Kidney capillary endothelial cell (primary cell): ENCODE data around the gene IFIT3.
"Not testable (repeated sequence)": the region's sequence is repeated elsewhere in the genome, so short reads cannot be mapped to it uniquely, and the experiment has no call there.

ENCODE experiments used
- DNase-seq: peaks from one replicate; pipeline ENCODE4 v3.0.0-alpha.2; 2018; ENCODE audit warnings: low spot score

Gene IFIT3

DNA sequence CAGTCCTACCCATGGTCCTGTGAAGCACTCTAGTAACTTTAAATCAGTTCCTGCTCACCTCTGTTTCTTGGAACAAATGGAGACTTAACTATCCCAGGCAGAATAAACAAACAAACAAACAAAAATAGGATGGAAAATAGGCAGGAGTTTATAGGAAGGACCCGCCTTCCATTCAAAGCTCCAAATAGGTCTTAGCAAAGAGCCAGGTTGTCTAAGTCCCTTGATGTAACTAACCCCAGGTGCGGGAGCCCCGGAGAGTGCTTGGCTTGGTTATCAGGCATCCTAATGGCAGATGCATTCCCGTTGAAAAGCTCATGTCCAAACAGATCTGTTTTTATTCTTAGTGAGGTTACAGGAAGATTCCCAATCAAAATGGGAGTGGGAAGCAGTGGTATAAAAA is 23.8 kb upstream of the IFIT3 start:
- no peak for DNase-seq

DNA sequence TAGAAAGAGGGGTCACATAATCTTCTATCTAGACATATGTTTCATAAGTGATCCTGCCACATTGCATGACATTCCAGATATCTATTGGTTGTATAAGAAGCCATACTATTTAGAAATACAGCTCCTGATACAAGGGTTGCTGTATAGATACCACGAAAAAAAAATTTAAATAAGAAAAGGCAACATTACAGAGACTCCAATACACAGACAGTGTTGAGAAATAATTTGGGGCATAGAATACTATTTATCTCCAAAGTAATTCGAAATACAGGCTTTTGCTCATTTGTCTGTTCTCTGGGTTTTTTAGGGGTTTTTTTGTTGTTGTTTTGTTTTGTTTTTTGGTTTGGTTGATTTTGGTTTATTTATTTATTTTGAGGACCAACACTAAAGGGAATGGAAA is 23.4 kb upstream of the IFIT3 start:
- DNase-seq: no peak

DNA sequence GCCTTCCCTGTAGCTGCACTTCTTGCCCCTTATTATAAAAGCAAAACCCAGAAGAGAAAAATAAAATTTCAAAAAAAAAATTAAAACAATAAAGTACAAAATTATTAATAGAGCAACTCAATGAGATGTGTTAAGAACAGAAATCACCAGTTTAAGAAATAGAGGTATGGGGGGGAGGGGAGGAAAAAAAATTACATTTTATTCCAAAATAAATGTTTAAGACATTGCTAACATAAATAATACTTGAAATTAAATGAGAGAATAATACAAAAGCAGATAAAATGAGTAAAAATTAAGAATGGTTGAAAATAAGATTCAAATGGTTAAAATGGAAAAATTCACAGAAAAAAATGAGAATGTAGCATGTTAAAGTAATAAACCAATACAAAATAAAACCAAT is 22.9 kb upstream of the IFIT3 start:
- no peak for DNase-seq

DNA sequence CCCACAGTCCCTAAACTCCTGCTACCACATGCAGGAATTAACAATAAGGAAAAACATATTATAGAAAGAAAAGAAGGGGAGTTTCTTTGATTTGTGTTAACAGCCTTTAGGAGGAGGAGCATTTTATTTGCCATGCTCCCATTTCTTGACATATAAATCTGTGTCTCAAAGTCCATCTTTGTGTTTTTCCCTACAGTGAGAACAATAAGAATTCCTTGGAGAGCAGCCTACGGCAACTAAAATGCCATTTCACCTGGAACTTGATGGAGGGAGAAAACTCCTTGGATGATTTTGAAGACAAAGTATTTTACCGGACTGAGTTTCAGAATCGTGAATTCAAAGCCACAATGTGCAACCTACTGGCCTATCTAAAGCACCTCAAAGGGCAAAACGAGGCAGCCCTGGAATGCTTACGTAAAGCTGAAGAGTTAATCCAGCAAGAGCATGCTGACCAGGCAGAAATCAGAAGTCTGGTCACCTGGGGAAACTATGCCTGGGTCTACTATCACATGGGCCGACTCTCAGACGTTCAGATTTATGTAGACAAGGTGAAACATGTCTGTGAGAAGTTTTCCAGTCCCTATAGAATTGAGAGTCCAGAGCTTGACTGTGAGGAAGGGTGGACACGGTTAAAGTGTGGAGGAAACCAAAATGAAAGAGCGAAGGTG is 21.9 kb upstream of the IFIT3 start:
- no peak for DNase-seq

DNA sequence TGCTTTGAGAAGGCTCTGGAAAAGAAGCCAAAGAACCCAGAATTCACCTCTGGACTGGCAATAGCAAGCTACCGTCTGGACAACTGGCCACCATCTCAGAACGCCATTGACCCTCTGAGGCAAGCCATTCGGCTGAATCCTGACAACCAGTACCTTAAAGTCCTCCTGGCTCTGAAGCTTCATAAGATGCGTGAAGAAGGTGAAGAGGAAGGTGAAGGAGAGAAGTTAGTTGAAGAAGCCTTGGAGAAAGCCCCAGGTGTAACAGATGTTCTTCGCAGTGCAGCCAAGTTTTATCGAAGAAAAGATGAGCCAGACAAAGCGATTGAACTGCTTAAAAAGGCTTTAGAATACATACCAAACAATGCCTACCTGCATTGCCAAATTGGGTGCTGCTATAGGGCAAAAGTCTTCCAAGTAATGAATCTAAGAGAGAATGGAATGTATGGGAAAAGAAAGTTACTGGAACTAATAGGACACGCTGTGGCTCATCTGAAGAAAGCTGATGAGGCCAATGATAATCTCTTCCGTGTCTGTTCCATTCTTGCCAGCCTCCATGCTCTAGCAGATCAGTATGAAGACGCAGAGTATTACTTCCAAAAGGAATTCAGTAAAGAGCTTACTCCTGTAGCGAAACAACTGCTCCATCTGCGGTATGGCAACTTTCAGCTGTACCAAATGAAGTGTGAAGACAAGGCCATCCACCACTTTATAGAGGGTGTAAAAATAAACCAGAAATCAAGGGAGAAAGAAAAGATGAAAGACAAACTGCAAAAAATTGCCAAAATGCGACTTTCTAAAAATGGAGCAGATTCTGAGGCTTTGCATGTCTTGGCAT is 21.1 kb upstream of the IFIT3 start:
- no peak for DNase-seq

DNA sequence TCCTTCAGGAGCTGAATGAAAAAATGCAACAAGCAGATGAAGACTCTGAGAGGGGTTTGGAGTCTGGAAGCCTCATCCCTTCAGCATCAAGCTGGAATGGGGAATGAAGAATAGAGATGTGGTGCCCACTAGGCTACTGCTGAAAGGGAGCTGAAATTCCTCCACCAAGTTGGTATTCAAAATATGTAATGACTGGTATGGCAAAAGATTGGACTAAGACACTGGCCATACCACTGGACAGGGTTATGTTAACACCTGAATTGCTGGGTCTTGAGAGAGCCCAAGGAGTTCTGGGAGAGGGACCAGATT is 20.6 kb upstream of the IFIT3 start:
- DNase-seq: no peak

DNA sequence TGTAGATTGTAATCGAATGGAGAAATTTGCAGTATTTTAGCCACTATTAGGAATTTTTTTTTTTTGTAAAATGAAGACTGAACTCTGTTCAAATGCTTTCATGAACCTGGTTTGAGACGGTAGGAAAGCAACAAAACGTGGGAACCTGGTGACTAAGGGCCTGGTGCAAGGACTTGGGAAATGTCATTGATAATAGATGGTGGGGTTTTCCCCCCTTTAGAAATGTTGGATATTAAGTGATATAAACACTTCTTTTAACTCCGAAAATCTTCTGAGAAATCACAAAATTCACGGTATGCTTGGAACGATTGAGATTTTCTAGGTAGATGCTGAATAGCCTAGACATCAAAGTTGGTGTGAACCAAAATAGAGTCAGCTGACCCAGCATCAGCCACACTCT is 19.5 kb upstream of the IFIT3 start:
- DNase-seq: no peak

DNA sequence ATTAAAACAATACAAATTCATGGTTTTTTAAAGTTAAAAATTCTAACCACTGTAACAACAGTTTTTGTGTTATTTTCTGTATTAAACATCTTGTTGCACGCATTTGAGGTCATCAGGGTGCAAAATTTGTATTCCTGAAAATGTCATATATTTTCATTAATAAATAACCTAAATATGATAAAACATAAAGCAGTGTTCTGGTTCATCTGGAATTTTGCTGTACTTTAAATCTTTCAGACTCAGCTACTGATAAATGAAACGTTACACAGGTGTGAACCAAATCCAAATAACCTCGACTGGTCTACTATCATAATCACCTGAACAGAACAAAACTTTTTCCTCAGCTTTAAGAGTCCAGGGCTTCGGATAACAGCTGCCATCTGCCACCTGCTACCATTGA is 19.1 kb upstream of the IFIT3 start:
- DNase-seq: no peak

DNA sequence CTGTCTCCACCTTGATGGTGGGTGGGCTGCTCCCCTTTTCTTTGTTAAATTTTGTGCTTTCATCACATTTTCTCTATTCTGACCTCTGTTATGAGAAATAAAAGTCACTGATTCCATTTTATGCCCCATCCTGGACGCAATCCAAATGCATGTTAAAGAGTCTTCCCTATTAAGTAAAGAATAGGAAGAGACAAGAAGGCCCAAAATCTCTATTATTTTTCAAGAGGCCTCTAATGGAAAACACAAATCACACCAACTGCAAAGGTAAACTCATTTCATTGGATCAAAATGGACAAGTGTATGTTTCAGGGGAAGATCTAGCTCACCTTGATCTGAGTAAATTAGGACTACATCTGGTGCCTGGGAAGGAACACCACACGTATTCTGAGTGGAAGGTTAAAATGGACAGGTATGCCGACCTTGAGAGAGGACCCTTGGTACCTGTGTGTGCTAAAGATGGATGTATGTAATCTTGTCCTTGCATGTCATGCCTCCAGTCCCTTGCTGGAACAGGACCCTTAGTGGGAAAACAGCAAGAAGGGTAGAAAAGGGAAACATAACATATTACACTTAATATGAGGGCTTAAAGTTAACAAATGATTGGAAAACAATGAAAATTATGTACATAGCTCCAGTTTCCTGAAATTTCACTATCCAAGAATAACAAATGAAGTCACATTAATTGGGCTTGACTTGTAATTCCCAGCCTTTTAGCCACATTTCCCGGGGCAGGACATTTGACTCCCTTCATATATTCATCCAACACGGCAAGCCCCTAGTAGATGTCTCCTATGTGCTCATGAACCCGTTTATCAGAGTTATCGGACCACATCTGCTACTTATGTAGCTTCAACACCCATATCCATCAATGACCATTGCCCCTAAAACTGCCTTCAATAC is 18.4 kb upstream of the IFIT3 start:
- no peak for DNase-seq

DNA sequence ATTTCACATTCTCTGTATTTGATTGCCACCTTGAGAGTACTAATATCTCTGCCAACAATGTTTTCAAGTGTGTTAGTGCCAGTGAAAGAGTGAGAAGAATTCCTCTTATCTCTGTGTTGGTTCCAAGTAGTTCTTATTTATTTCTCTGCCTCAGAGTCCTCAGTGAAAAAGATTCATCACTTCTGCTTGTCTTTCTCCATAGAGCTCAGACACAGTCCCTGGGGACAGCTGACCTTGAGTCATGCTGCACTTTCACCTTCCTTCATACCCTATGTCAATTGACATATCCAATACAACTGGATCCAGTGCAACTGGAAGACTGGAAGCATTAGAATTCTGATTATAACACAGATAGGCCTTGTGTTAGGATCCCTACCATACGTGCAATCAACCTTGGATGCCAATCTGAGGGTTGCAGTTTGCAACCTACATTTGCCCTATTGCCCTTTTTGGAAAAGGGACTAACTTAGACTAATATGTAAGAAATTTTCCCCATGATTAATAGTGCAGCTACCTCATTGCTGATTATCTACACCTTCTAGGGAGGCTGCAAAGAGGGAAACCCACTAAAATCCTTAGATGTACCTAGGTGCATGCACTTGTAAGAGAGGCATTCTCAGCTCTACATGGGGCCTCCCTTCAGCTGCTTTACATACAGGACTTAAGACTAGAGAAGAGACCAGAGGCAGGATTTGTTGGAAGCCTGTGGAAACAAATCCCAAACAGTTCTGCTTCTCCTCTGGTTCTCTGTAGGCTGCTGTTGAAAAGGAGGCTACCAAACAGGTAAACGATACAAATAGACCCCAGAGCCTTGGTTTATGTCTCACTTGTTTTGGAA is 17.5 kb upstream of the IFIT3 start:
- no peak for DNase-seq

DNA sequence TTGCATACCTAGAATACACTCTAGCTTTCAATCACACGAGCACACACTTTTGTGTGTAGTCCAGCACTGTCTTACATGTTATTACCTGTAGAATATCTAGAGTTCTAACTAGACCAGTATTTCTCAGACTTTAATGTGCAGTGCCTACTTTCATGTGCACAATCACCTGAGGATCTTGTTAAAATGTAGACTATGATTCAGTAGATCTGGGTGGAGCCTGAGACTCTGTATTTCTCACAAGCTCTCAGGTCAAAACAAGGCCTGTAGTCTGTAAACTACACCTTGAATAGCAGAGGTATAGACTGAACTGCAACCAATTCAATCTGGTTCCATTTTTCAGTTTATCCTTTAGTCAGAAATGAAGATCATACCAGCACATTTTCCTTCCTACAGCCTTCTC is 14.8 kb upstream of the IFIT3 start:
- DNase-seq: no peak

DNA sequence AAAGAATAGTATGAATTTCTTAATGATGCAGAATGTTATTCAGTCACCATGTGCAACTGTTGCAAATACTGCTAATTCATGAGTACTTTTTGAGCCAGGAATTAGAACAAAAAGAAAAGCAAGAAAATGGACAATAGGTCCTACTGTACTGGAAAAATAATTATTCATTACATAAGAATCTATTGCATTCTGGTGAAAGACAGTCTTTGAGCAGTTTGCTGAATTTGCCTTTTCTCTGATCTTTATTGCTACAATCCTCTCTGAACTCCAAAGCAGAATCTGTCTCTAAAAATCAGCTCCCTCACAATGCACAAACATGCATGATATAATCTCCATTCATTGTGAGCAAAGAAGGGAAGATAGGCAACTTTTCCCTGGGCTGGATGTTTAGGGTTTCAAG is 13.1 kb upstream of the IFIT3 start:
- no peak for DNase-seq

DNA sequence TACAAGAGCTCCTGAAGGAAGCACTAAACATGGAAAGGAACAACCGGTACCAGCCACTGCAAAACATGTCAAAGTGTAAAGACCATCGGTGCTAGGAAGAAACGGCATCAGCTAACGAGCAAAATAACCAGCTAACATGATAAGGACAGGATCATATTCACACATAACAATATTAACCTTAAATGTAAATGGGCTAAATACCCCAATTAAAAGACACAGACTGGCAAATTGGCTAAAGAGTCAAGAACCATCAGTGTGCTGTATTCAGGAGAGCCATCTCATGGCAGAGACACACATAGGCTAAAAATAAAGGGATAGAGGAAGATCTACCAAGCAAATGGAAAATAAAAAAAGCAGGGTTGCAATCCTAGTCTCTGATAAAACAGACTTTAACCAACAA is 9.8 kb upstream of the IFIT3 start:
- DNase-seq: not testable (repeated sequence)

DNA sequence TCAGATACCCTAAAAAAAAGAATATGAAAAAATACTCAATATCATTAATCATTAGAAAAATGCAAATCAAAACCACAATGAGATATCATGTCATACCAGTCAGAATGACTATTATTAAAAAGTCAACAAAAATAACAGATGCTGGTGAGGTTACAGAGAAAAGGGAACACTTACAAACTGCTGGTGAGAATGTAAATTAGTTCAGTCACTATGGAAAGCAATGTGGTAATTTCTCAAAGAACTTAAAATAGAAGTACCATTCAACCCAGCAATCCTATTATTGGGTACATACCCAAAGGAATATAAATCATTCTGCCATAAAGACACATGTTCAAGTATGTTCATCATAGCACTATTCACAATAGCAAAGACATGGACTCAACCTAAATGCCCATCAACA is 2.7 kb upstream of the IFIT3 start:
- not testable (repeated sequence) for DNase-seq

DNA sequence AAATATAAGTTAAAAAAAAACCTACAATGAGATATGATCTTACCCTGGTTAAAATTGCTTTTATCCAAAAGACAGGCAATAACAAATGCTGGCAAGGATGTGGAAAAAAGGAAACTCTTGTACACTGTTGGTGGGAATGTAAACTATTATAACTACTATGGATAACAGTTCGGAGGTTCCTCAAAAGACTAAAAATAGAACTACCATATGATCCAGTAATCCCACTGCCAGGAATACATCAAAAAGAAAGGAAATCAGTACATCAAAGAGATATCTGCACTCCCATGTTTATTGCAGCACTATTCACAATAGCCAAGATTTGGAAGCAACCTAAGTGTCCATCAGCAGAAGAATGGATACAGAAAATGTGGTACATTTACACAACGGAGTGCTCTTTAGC is 1.9 kb upstream of the IFIT3 start:
- not testable (repeated sequence) for DNase-seq

DNA sequence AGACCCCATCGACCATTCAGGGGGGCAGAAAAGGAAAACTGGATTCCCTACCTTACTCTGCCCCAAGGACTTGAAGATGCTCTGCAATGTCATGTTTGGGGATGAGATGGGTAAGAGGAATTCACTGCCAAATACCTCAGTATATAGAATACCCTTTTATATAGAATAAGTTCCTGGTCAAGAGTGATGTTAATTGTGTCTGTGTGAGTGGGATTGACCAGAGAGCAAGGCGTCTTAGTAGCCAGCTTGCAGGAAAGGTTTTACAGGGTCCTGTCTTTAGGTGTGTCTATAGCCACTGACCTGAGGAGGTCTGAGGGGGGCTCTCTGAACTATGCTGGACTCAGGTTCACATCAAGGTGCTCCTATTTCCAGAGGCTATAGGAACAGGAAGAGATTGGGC is 1.4 kb downstream of the IFIT3 start:
- no peak for DNase-seq

DNA sequence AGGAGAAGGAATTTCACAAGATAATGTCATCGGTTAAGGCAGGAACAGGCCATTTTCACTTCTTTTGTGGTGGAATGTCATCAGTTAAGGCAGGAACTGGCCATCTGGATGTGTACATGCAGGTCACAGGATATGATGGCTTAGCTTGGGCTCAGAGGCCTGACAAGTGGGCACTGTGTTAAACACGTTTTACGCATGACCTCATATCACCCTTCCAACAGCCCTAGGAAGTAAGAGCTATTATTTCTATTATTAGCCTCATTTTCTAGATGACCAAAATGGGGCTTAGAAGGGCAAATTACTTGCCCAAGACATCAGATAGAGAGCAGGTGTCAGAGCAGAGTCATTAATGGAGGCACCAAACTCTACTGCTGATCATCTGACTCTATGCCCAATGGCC is 2.2 kb downstream of the IFIT3 start:
- peak; percentile 55 for DNase-seq

DNA sequence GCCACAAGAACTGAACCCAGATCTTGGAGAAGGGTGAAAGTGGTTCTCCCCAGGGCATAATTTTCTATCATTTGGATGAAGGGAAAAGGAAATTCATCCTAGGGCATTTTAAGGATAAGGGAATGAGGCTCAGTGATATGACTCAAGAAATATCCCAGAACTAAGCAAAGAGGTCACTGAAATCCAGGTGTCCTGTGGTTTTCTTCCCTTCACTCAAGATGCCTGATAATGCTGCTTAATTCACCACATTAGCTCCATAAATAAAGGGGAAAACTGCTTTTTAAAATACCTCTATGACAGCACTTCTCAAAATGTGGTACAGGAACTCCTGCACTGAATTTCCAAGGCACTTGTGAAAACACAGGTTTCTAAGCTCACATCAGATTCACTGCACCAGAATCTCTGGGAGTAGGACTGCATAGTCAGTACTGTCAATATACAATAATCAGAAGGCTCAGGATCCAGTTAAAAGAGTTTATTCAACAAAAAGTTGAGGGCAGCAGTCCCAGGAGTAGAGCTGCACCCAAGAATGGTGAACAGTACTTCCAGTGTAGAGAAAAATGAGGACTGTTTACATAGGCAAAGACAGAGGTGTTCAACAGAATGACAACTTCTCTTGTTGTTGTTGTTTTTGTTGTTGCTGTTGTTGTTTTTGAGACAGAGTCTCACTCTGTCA is 2.9 kb downstream of the IFIT3 start:
- DNase-seq: no peak

DNA sequence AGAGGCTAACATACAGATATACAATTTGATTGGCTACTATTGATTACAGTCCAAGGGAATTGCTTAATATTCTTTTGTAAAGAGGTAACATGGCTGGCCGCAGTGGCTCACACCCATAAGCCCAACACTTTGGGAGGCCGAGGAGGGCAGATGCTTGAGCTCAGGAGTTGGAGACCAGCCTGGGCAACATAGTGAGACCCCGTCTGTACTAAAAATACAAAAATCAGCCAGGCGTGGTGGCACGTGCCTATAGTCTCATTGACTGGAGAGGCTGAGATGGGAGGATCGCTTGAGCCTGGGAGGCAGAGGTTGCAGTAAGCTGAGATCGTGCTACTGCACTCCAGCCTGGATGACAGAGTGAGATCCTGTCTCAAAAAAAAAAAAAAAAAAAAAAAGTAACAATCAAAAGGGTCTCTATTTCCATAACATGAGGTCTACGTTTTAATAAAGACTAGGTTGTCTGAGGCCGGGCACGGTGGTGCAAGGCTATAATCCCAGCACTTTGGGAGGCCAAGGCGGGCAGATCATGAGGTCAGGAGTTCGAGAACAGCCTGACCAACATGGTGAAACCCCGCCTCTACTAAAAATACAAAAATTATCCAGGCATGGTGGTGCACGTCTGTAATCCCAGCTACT is 3.8 kb downstream of the IFIT3 start:
- DNase-seq: not testable (repeated sequence)

DNA sequence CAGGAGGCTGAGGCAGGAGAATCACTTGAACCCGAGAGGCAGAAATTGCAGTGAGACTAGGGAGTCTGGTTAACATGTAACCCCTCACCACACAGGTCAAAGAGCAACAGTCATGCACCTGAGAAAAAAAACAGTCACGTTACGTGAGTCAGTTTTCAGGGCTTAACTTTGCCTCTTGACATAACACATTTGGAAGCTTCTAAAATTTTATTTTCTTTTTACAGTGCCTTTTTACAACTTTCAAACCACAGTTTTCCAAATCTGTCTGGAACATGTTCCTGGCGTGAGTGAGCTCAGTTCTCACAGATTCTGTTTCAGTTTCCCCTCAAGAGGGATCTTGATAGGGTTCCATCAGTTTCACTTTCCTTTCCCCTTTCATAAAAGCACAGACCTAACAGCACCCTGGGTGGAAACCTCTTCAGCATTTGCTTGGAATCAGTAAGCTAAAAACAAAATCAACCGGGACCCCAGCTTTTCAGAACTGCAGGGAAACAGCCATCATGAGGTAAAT is 4.4 kb downstream of the IFIT3 start:
- no peak for DNase-seq

DNA sequence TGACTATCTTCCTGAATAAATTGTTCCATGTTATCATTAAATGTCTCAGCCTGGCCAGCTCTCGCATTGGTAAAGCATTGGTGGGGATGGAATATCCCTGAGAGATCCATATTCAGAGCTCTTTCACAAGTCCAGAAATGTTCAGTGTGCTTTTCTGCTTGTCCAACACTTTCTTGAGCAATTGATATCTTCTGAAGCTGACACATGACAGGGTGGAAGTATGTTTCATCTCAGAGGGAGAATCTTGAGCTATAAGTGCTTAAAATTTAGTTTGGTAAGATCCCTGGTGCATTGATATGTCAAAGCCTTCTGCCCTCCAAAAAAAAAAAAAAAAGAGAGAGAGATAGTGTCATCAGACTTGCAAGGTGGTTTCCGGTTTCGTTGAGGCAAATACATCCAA is 7.4 kb downstream of the IFIT3 start:
- DNase-seq: no peak
